Activated T-helper 2 cell treated with anti-CD3 and anti-CD28 coated beads, Interferon-gamma antibody, Interleukin-2, Interleukin-4, amounts not matched to agents 10 μg/mL and 5 μg/mL and 100 μg/mL, durations not matched to agents 14 hours and 24 hours and 36 hours (primary cell): ENCODE results near the gene DMAC2. TPM values are rescaled to one million over a fixed set of nuclear protein-coding genes. Genes with fewer than 3 reads are reported as not detected.
A peak's percentile ranks its signal among the peaks of the same experiment; 100 is the strongest.
"Not testable (repeated sequence)": the region's sequence is repeated elsewhere in the genome, so short reads cannot be mapped to it uniquely, and the experiment has no call there.

Experiments
- DNase-seq: peaks from one replicate; pipeline ENCODE4 v3.0.0; 2021; ENCODE audit warnings: low spot score
- H3K27ac Mint-ChIP-seq: one replicate; pipeline ENCODE4 v1.8.0; 2021; ENCODE audit warnings: mixed read lengths
- H3K27me3 Mint-ChIP-seq: one replicate; pipeline ENCODE4 v1.8.0; 2021; ENCODE audit warnings: low read depth, mixed read lengths
- H3K36me3 Mint-ChIP-seq: one replicate; pipeline ENCODE4 v1.8.0; 2021; ENCODE audit warnings: low read depth, mixed read lengths
- H3K4me1 Mint-ChIP-seq: one replicate; pipeline ENCODE4 v1.8.0; 2021; ENCODE audit warnings: low read depth, mixed read lengths
- H3K4me3 Mint-ChIP-seq: one replicate; pipeline ENCODE4 v1.8.0; 2021; ENCODE audit warnings: low read depth, mild to moderate bottlenecking, moderate library complexity, mixed read lengths
- H3K9me3 Mint-ChIP-seq: one replicate; pipeline ENCODE4 v1.8.0; 2021; ENCODE audit warnings: mixed read lengths
- intact Hi-C: fragments of 100-400 bp; cut with micrococcal nuclease; formaldehyde crosslinking; loops from one replicate; pipeline ENCODE4 v1.15.1; 2023
- total RNA-seq: library from RNA; stranded (reverse); gene quantifications from 2 replicates; pipeline ENCODE4 v1.2.3, GENCODE V29; 2022

Gene DMAC2
- total RNA-seq, 1 donor from 2014 or later, result 58.3 TPM

DNA sequence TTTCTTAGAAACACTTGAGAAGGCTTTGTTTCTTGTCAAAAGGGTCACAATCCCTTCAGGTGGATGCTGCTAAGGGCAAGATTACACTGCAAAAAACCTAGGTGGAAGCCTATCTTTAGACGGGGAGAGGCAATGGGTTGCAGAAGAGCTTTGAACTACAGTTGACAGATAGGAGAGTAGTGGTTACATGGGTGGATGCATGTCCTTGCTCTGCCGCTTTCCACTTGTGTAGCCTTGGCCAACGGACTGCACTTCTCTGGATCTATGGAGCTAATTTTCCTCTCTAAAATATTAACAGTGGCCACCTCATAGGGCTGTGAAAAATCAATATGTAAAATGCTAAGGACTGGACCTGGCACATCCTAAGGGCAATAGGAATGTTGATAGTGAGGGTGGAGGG is 41.1 kb downstream of the DMAC2 start:
- Mint-ChIP-seq H3K27me3 (no peaks in the 10 kb centered on the region), H3K36me3 (peaks cover 14% of the 10 kb centered on the region), H3K9me3 (no peaks in the 10 kb centered on the region), H3K4me1 (peaks cover 26% of the 10 kb centered on the region), H3K4me3 (peak overlapping the region; percentile 95), H3K27ac (no peak overlapping the region)
- intact Hi-C loops, result no loop called here
- no peak for DNase-seq

DNA sequence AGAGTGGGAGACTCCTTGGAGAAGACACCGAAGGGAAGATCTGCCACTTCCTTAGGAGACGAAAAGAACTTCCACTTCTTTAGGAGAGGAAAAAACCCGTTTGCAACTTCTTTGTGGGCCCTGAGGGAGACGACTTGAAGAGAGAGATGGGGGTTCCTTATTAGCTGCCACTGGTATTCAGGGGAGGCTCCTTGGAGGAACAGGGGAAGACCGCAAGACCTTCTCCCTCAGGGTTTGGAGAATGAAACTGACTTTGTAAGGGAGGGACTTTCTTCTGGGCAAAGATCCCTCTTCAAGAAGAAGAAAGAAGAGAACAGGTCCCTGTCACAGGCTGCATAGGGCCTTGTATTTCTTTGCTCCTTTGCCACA is 41.7 kb downstream of the DMAC2 start:
- peak overlapping the region; percentile 99 for H3K27ac Mint-ChIP-seq
- DNase-seq, result no peak
- H3K4me1 Mint-ChIP-seq, result peaks cover 26% of the 10 kb centered on the region
- H3K36me3 Mint-ChIP-seq, result peaks cover 15% of the 10 kb centered on the region
- H3K9me3 Mint-ChIP-seq, result no peaks in the 10 kb centered on the region
- H3K27me3 Mint-ChIP-seq, result no peaks in the 10 kb centered on the region
- intact Hi-C loops, result no loop called here
- H3K4me3 Mint-ChIP-seq, result peak overlapping the region; percentile 95

DNA sequence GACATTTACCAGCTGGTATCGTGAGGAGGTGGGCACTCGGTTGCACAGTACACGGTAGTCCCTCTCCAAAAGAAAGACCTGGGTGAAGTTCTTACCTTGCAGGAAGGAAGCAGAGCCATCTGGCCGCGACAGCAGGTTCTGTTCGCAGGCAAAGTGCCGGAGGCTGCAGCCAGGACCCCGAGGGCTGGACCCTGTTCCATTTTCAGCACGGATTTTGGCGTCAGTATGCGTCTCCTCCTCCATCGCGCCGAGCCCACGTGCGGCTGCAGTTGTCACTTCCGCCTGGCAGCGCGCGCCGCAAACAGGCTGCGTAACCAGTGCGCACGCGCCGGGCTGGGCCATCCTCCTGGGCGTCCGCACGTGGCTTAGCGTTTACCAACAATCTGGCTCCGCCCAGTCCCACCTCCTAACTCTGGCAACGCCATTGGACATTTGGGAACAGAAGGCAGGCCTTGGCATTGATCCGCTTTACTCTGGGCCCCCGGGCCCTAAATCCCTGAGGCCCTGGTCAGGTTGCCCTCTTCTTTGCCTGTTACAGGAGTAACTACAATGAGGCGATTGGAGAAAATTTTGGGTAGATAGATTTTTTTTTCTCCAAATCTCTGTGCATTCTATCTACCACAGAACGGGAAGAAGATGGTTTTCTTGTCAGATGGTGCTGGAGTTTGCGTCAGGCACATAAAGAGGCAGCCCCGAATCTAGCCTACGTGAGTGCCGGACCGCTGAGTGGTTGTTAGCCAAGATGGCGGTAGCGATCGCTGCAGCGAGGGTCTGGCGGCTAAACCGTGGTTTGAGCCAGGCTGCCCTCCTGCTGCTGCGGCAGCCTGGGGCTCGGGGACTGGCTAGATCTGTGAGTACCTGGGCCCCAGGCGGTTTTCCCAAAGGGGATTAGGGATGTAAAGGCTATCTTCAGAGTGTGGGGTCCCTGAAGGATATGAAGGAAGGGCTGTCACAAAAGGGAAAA is 42.3 kb downstream of the DMAC2 start, which contains the start of the genes BCKDHA and EXOSC5:
Gene BCKDHA (plus strand): TSS at position 733 of the 964 bp plus-strand sequence. CDS start 10 bp downstream, at position 743.
Gene EXOSC5 (minus strand): TSS at position 274 of the 964 bp plus-strand sequence. CDS start 31 bp downstream, at position 243.
- peak within 1 kb of the TSS; percentile 95 for H3K4me3 Mint-ChIP-seq
- H3K4me1 Mint-ChIP-seq, result peaks cover 26% of the 10 kb centered on the region
- no peaks in the 10 kb centered on the region for H3K9me3 Mint-ChIP-seq
- peaks cover 18% of the 10 kb centered on the region for H3K36me3 Mint-ChIP-seq
- DNase-seq, result peak; percentile 99
- intact Hi-C loops, result loop anchor here (1.0 kb wide), 3 partner anchors 34 to 133 kb away; partner anchors contain the start of genes DMAC2 and HNRNPUL1
- no peaks in the 10 kb centered on the region for H3K27me3 Mint-ChIP-seq
- H3K27ac Mint-ChIP-seq, result peak within 1 kb of the TSS; percentile 99

DNA sequence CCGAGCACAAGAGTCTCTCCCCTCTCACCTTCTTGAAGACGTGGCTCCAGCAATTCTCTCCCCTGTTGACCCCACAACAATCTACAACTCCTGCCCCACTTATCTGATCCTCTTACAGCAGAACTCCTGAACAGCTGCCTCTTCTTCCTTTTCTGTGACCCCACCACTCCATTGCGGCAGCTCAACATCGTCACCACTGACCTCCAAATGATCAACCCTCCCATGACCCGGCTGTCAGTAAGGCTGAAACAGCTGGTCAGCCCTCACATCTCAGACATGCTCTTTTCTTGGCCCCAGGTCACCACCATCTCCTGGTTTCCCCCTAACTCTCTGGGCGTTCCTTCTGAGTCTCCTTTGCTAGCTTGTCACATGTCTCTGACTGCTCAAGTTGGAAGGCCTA is 44.4 kb downstream of the DMAC2 start:
- H3K4me3 Mint-ChIP-seq, result peak overlapping the region; percentile 95
- peaks cover 26% of the 10 kb centered on the region for H3K4me1 Mint-ChIP-seq
- no peaks in the 10 kb centered on the region for H3K27me3 Mint-ChIP-seq
- DNase-seq, result no peak
- intact Hi-C loops, result no loop called here
- no peaks in the 10 kb centered on the region for H3K9me3 Mint-ChIP-seq
- H3K36me3 Mint-ChIP-seq, result peaks cover 26% of the 10 kb centered on the region
- peak overlapping the region; percentile 2 for H3K27ac Mint-ChIP-seq

DNA sequence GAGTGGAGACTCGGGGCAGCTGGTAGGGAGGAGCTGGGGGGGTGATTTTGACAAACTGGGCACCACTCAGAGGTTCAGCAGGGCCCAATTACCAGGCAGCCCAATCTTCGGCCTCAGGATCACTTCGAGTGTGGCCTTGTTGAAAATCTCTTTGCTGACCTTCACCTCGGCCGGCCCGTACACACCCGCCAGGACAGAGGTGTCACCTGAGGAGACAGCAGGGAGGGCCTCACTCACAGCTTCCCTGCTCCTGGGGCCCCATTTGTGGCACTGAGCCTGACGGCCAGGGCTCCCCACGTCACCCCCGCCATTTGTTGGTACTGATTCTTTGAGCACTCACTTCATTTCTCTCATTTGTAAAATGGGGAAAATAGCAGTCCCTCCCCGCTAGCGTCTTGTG is 46.9 kb downstream of the DMAC2 start:
- no peak overlapping the region for H3K27ac Mint-ChIP-seq
- peaks cover 41% of the 10 kb centered on the region for H3K36me3 Mint-ChIP-seq
- H3K4me1 Mint-ChIP-seq, result peaks cover 11% of the 10 kb centered on the region
- no peak for DNase-seq
- H3K4me3 Mint-ChIP-seq, result no peak overlapping the region
- H3K9me3 Mint-ChIP-seq, result no peaks in the 10 kb centered on the region
- no peaks in the 10 kb centered on the region for H3K27me3 Mint-ChIP-seq
- intact Hi-C loops, result no loop called here

DNA sequence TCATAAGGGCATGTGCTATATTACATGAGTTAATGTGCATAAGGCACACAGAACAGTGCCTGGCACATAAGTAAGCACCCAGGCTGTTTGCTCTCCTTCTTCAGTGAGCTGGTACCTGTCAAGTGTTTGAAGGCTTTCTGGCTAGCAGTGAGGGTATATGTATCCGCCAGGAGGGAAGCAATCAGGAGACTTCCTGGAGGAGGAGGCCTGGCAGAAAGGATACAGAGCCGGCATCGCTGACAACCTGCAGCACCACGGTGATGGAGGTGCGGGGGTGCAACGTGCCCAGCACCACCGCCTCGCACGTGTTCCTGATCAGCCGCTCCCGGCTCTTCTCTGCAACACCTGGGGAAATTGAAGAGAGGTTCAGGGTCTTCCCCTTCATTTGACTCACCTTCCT is 48.1 kb downstream of the DMAC2 start:
- Mint-ChIP-seq H3K9me3 (no peaks in the 10 kb centered on the region), H3K4me1 (peaks cover 11% of the 10 kb centered on the region), H3K36me3 (peaks cover 42% of the 10 kb centered on the region), H3K27me3 (no peaks in the 10 kb centered on the region), H3K27ac (no peak overlapping the region), H3K4me3 (no peak overlapping the region)
- intact Hi-C loops, result no loop called here
- DNase-seq, result no peak

DNA sequence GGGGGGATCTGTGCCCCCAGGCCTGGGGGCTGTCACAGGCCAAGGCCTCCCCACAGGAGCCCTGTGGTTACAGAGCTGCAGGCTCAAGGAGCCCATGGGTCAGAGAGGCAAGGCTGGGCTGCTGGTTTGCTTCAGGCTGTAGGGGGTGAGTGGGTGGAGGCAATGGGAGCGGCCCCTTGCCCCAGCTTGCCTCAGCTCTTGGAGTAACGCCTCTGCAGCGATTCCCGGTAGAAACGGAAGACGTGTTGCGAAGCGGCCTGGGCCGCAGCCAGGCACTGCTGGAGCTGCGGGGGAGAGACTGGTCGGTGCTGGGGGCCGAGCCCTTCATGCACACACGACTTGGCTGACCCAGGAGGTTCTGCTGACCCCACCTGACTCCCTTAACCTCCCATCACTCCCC is 53.3 kb downstream of the DMAC2 start:
- no peak overlapping the region for H3K4me3 Mint-ChIP-seq
- no peaks in the 10 kb centered on the region for H3K27me3 Mint-ChIP-seq
- no peaks in the 10 kb centered on the region for H3K9me3 Mint-ChIP-seq
- H3K36me3 Mint-ChIP-seq, result peaks cover 33% of the 10 kb centered on the region
- intact Hi-C loops, result no loop called here
- H3K4me1 Mint-ChIP-seq, result no peaks in the 10 kb centered on the region
- DNase-seq, result no peak
- no peak overlapping the region for H3K27ac Mint-ChIP-seq

DNA sequence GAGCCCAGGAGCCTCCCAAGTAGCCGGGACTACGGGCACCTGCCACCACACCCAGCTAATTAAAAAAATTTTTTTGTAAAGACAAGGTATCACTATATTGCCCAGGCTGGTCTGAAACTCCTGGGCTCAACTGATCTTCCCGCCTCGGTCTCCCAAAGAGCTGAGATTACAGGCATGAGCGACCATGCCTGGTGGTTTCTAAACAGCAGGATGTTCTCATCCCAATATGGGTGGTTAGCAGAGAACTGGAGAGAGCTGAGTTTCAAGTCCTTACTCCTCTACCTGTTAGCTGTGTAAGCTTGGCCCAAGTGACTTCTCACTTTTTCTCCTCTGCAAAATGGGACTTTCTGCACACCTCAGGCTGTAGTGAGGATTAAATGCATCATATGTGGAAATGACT is 55.4 kb downstream of the DMAC2 start:
- DNase-seq, result no peak
- Mint-ChIP-seq H3K4me3 (no peak overlapping the region), H3K36me3 (peaks cover 21% of the 10 kb centered on the region), H3K9me3 (no peaks in the 10 kb centered on the region), H3K27me3 (no peaks in the 10 kb centered on the region), H3K4me1 (no peaks in the 10 kb centered on the region), H3K27ac (no peak overlapping the region)
- intact Hi-C loops, result no loop called here

DNA sequence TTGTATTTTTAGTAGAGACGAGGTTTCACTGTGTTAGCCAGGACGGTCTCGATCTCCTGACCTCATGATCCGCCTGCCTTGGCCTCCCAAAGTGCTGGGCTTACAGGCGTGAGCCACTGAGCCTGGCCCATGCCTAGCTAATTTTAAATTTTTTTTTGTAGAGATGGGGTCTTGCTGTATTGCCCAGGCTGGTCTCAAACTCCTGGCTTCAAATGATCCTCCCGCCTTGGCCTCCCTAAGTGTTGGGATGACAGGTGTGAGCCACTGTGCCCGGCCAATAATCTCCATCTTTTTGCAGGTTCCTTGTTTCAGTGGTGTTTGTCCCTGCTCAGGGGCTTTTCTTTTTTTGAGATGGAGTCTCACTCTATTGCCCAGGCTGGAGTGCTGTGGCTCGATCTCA is 58.2 kb downstream of the DMAC2 start:
- H3K9me3 Mint-ChIP-seq, intact Hi-C loops: not testable (repeated sequence)
- H3K36me3 Mint-ChIP-seq, result peaks cover 15% of the 10 kb centered on the region

More for the DNA sequence above, 58.2 kb downstream of the DMAC2 start:
- not testable (repeated sequence) for H3K27me3 Mint-ChIP-seq, H3K27ac Mint-ChIP-seq, DNase-seq, H3K4me3 Mint-ChIP-seq, H3K4me1 Mint-ChIP-seq

Other genes starting within 250 kb of the DMAC2 start
- gene CYP2S1, start 246.7 kb downstream of the DMAC2 start, total RNA-seq, result 0.34 and 1.2 TPM in 2 replicates
- gene AXL, start 220.7 kb downstream of the DMAC2 start, total RNA-seq, result 0.21 and 0.50 TPM in 2 replicates
- 283 and 294 TPM in 2 replicates for gene HNRNPUL1, start 175.5 kb downstream of the DMAC2 start, total RNA-seq
- gene CCDC97, start 129.7 kb downstream of the DMAC2 start, total RNA-seq, result 33.5 and 34.4 TPM in 2 replicates
- 125 and 126 TPM in 2 replicates for gene TGFB1, start 86.0 kb downstream of the DMAC2 start, total RNA-seq
- 6.2 TPM in 2 replicates for gene B9D2, start 75.8 kb downstream of the DMAC2 start, total RNA-seq
- gene TMEM91, start 63.4 kb downstream of the DMAC2 start, total RNA-seq, result 4.2 and 4.8 TPM in 2 replicates
- 50.4 and 54.3 TPM in 2 replicates for gene EXOSC5, start 42.6 kb downstream of the DMAC2 start, total RNA-seq
- 18.9 and 20.5 TPM in 2 replicates for gene BCKDHA, start 42.1 kb downstream of the DMAC2 start, total RNA-seq
- gene B3GNT8, start 12.5 kb downstream of the DMAC2 start, total RNA-seq, result 0.96 and 0.97 TPM in 2 replicates
- gene ERICH4, start 3.2 kb upstream of the DMAC2 start, total RNA-seq, result not detected in 2 replicates
- gene CEACAM21, start 136.3 kb upstream of the DMAC2 start, total RNA-seq, result 16.6 and 19.4 TPM in 2 replicates
- not detected in 2 replicates for gene CEACAM4, start 187.2 kb upstream of the DMAC2 start, total RNA-seq
- gene CEACAM7, start 248.4 kb upstream of the DMAC2 start, total RNA-seq, result not detected in 2 replicates